A673 (cell line): ENCODE data around the gene CPA5.

Experiments used
- CTCF ChIP-seq: fragments of 300-800, 200-600 bp; sonication (generic); conservative IDR thresholded peaks from 2 replicates; pipeline ENCODE4 v1.5.1; 2017; ENCODE audit warnings: low read depth, mild to moderate bottlenecking, antibody characterized with exemption, low read length, moderate library complexity, mixed read lengths
- EZH2 ChIP-seq: fragments of 200-600 bp; sonication (generic); IDR thresholded peaks from 2 replicates; pipeline ENCODE4 v1.6.1; 2017; ENCODE audit warnings: borderline replicate concordance, low read depth, mild to moderate bottlenecking, mixed read lengths, antibody characterized with exemption, low read length; ENCODE audit not compliant: poor library complexity, severe bottlenecking

- no peak for TF ChIP-seq EZH2
- no peak for TF ChIP-seq CTCF
These were observed 41.5 kb upstream of the CPA5 start for GRCh38 chr7:130303127-130303526.
